Astrocyte (in vitro differentiated cells and primary cell): ENCODE data around the gene C1orf198. TPM values are rescaled to one million over a fixed set of nuclear protein-coding genes. Genes with fewer than 3 reads are reported as not detected.

ENCODE experiments used
- DNase-seq: peaks from one replicate; pipeline ENCODE4 v3.0.0-alpha.2; 2010; ENCODE audit warnings: low read depth
- FAIRE-seq: peaks from 2 replicates; lab custom pipeline; 2011; peaks lifted over from hg19 to GRCh38; lab: Jason Lieb, UNC
- H2AFZ ChIP-seq: 2 replicates; pipeline ENCODE4 v1.6.0; 2012; ENCODE audit warnings: low read depth, low read length, inconsistent platforms
- H3K27ac ChIP-seq: 2 replicates; pipeline ENCODE4 v1.5.1; 2011; ENCODE audit warnings: low read depth, low read length, inconsistent platforms
- H3K27me3 ChIP-seq: 2 replicates; pipeline ENCODE4 v1.6.0; 2011; ENCODE audit warnings: low read length, inconsistent platforms; ENCODE audit not compliant: insufficient read depth
- H3K36me3 ChIP-seq: 2 replicates; pipeline ENCODE4 v1.5.1; 2011; ENCODE audit warnings: low read length, inconsistent platforms; ENCODE audit not compliant: insufficient read depth
- H3K4me1 ChIP-seq: 2 replicates; pipeline ENCODE4 v1.5.1; 2011; ENCODE audit warnings: low read length, inconsistent platforms; ENCODE audit not compliant: insufficient read depth
- H3K4me2 ChIP-seq: 2 replicates; pipeline ENCODE4 v1.6.0; 2012; ENCODE audit warnings: low read length, inconsistent platforms
- H3K4me3 ChIP-seq: 2 replicates; pipeline ENCODE4 v1.5.1; 2011; ENCODE audit warnings: low read depth, mild to moderate bottlenecking, low read length, inconsistent platforms; ENCODE audit not compliant: insufficient read depth
- H3K79me2 ChIP-seq: 2 replicates; pipeline ENCODE4 v1.6.0; 2012; ENCODE audit warnings: mild to moderate bottlenecking, low read length, inconsistent platforms; ENCODE audit not compliant: insufficient read depth
- H3K9ac ChIP-seq: 2 replicates; pipeline ENCODE4 v1.6.0; 2012; ENCODE audit warnings: mild to moderate bottlenecking, low read length, inconsistent platforms
- H3K9me3 ChIP-seq: 2 replicates; pipeline ENCODE4 v1.5.1; 2012; ENCODE audit warnings: low read depth, mild to moderate bottlenecking, low read length, inconsistent platforms; ENCODE audit not compliant: insufficient read depth
- H4K20me1 ChIP-seq: 2 replicates; pipeline ENCODE4 v1.6.0; 2012; ENCODE audit warnings: low read length, inconsistent platforms; ENCODE audit not compliant: insufficient read depth
- H3K27ac Mint-ChIP-seq: one replicate; pipeline ENCODE4 v1.8.0; 2021; ENCODE audit warnings: mild to moderate bottlenecking, mixed read lengths; ENCODE audit not compliant: unreplicated experiment
- H3K27me3 Mint-ChIP-seq: one replicate; pipeline ENCODE4 v1.8.0; 2021; ENCODE audit warnings: low read depth, mixed read lengths; ENCODE audit not compliant: unreplicated experiment
- H3K36me3 Mint-ChIP-seq: one replicate; pipeline ENCODE4 v1.8.0; 2021; ENCODE audit warnings: low read depth, mixed read lengths; ENCODE audit not compliant: unreplicated experiment
- H3K4me1 Mint-ChIP-seq: one replicate; pipeline ENCODE4 v1.8.0; 2021; ENCODE audit warnings: low read depth, mixed read lengths; ENCODE audit not compliant: unreplicated experiment
- H3K4me3 Mint-ChIP-seq: one replicate; pipeline ENCODE4 v1.8.0; 2021; ENCODE audit warnings: mild to moderate bottlenecking, moderate library complexity, mixed read lengths; ENCODE audit not compliant: unreplicated experiment
- H3K9me3 Mint-ChIP-seq: one replicate; pipeline ENCODE4 v1.8.0; 2021; ENCODE audit warnings: mild to moderate bottlenecking, mixed read lengths; ENCODE audit not compliant: unreplicated experiment
- CTCF ChIP-seq: IDR thresholded peaks from 2 replicates; pipeline ENCODE4 v1.5.1; 2011; ENCODE audit warnings: low read depth, mild to moderate bottlenecking, inconsistent platforms, low read length, moderate library complexity; ENCODE audit not compliant: insufficient read depth
- EZH2 ChIP-seq: IDR thresholded peaks from 2 replicates; pipeline ENCODE4 v1.6.1; 2012; ENCODE audit warnings: mild to moderate bottlenecking, low read length, inconsistent platforms; ENCODE audit not compliant: insufficient read depth
- total RNA-seq: library from RNA; stranded (reverse); gene quantifications from 2 replicates; pipeline ENCODE4 v1.2.1, GENCODE V29; 2021

Gene C1orf198
- total RNA-seq, 1 donor from 2014 or later: 102 TPM

DNA sequence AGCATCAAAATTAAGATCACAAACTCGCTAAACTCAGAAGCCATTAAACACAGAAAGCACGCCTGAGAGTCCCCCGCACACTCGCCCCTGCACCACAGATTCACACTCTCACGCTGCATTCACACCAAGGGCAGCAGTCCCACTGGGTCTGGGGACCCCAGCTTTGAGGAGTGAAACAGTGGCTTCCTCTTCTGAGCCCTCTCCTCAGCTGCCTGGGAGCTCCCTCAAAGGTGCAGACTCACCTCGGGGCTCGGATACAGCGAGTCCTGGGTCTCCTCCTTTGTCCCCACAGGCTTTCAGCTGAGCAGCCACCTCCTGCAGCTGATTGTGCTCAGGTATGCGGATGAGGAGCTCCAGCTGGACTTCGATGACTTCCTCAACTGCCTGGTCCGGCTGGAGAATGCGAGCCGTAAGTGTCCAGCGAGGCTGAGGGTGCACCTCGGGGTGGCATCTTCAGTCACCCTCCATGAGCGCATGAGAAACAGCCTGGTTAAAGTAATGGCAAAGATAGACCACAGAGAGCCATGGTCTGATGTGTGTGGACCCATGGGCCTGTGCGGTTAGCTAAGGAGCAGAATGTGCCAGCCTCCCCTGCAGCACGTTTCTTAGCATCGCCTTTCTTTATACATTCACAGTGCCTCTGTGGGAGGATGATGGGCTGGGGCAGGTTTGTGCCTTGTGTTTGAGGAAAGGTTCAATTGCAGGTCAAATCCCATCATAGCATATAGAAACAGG lies 73.3 kb downstream of the C1orf198 start:
- H3K4me1 ChIP-seq: no peaks in the 10 kb centered on the region
- H3K36me3 Mint-ChIP-seq: no peaks in the 10 kb centered on the region
- H3K4me3 Mint-ChIP-seq: no peak overlapping the region
- no peak overlapping the region for H3K27ac ChIP-seq
- no peak overlapping the region for H3K4me2 ChIP-seq
- no peak overlapping the region for H3K4me3 ChIP-seq
- DNase-seq (no peak), FAIRE-seq (no peak)
- peaks cover 19% of the 10 kb centered on the region for H3K27me3 Mint-ChIP-seq
- no peaks in the 10 kb centered on the region for H3K36me3 ChIP-seq
- H3K9ac ChIP-seq: no peak overlapping the region
- no peaks in the 10 kb centered on the region for H4K20me1 ChIP-seq
- no peaks in the 10 kb centered on the region for H3K9me3 ChIP-seq
- no peak overlapping the region for H2AFZ ChIP-seq
- no peaks in the 10 kb centered on the region for H3K9me3 Mint-ChIP-seq
- H3K27ac Mint-ChIP-seq: no peak overlapping the region
- TF ChIP-seq CTCF (no peak), EZH2 (no peak)
- no peaks in the 10 kb centered on the region for H3K4me1 Mint-ChIP-seq
- H3K27me3 ChIP-seq: no peaks in the 10 kb centered on the region
- no peaks in the 10 kb centered on the region for H3K79me2 ChIP-seq

DNA sequence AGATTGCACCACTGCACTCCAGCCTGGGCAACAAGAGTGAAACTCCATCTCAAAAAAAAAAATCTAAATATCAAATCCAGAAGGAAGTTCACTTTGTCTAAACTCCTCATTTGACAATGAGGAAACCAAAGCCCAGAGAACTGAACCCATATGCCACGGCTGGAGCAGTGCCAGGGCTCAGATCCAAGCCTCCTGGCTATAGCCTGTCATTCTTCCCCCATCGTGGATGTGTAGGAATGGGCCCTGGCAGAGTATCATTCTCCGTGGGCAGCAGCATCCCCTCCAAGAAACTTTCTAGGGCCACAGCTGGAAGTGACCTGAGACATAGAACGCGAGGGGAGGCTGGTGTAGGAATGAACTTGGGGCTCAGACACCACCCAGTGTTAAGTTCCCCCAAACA lies 73.9 kb downstream of the C1orf198 start:
- DNase-seq (no peak), FAIRE-seq (no peak)
- H3K4me1 Mint-ChIP-seq: no peaks in the 10 kb centered on the region
- no peaks in the 10 kb centered on the region for H4K20me1 ChIP-seq
- no peak for TF ChIP-seq EZH2
- no peaks in the 10 kb centered on the region for H3K9me3 ChIP-seq
- no peaks in the 10 kb centered on the region for H3K36me3 ChIP-seq
- H3K27ac Mint-ChIP-seq: no peak overlapping the region
- no peak overlapping the region for H3K4me2 ChIP-seq
- H3K9ac ChIP-seq: no peak overlapping the region
- no peak overlapping the region for H3K4me3 ChIP-seq
- H3K79me2 ChIP-seq: no peaks in the 10 kb centered on the region
- no peaks in the 10 kb centered on the region for H3K9me3 Mint-ChIP-seq
- H3K27ac ChIP-seq: no peak overlapping the region
- peaks cover 20% of the 10 kb centered on the region for H3K27me3 Mint-ChIP-seq
- no peaks in the 10 kb centered on the region for H3K4me1 ChIP-seq
- no peaks in the 10 kb centered on the region for H3K27me3 ChIP-seq
- no peak overlapping the region for H3K4me3 Mint-ChIP-seq
- H2AFZ ChIP-seq: no peak overlapping the region
- H3K36me3 Mint-ChIP-seq: no peaks in the 10 kb centered on the region

DNA sequence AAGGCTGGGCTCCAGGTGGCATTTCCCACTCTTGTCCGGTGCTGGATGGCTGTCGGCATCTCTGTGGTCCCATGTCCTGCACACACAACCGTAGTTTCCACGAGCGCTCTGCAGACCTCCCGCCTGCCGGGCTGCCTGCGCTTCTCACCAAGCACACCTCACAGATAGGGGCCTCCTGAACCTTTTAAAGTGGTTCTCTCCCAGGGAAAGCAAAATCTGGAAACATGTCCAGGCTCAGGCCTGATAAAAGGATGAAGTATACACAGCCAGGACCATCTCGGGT lies 74.9 kb downstream of the C1orf198 start:
- no peak for FAIRE-seq
- no peaks in the 10 kb centered on the region for H4K20me1 ChIP-seq

More for the DNA sequence above, 74.9 kb downstream of the C1orf198 start:
- Histone ChIP-seq H3K79me2 (no peaks in the 10 kb centered on the region), H3K4me2 (no peak overlapping the region), H3K4me1 (no peaks in the 10 kb centered on the region), H2AFZ (no peak overlapping the region), H3K27me3 (no peaks in the 10 kb centered on the region), H3K36me3 (no peaks in the 10 kb centered on the region), H3K9me3 (no peaks in the 10 kb centered on the region), H3K27ac (no peak overlapping the region), H3K9ac (no peak overlapping the region), H3K4me3 (no peak overlapping the region)
- DNase-seq: no peak
- Mint-ChIP-seq H3K4me1 (no peaks in the 10 kb centered on the region), H3K9me3 (no peaks in the 10 kb centered on the region), H3K27ac (no peak overlapping the region), H3K27me3 (peaks cover 25% of the 10 kb centered on the region), H3K4me3 (no peak overlapping the region), H3K36me3 (peaks cover 2% of the 10 kb centered on the region)
- TF ChIP-seq CTCF (no peak), EZH2 (no peak)
